Erythroblast (primary cell): ENCODE results near the gene UIMC1.

Experiments used
- GATA1 ChIP-seq: IDR thresholded peaks from 2 replicates; pipeline ENCODE4 v1.6.1; 2011; ENCODE audit warnings: low read depth, mild to moderate bottlenecking, control low read depth, low read length, moderate library complexity
- POLR2A ChIP-seq: IDR thresholded peaks from 2 replicates; pipeline ENCODE4 v1.6.1; 2011; ENCODE audit warnings: mild to moderate bottlenecking, low read length

DNA sequence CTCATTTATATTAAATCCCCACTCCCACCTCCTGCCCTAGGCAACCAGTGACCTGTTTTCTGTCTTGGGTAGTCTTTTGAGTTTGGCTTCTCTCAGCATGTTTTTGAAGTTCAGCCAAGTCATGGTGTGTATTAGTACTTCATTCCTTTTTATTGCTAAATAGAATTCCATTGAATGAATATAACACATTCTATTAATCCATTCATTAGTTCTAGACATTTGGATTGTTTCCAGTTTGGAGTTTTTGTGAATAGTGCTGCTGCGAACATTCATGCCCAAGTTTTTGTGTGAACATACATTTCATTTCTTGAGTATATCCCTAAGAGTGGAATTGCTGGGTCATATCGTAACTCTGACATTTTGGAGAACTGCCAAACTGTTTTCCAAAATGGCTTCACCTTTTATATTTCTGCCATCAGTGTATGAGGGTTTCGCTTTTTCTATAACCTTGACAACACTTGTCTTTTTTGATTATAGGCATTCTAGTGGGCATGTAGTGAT lies 18.6 kb upstream of the UIMC1 start:
- TF ChIP-seq POLR2A (no peak), GATA1 (no peak)
